OCI-LY3 (cell line): ENCODE data around the gene MICU1.

Experiments
- EZH2phosphoT487 ChIP-seq: fragments of 200-600 bp; shearing (Covaris generic); IDR thresholded peaks from 2 replicates; pipeline ENCODE4 v1.6.1; 2018; ENCODE audit warnings: antibody characterized with exemption, mixed run types, low read depth
- TF ChIP-seq, protein P1 (sequence below): fragments of 200-600, 300-600 bp; sonication (generic); IDR thresholded peaks from 2 replicates; pipeline ENCODE4 v1.5.1; 2014; ENCODE audit warnings: antibody characterized with exemption, low read length, low read depth

DNA sequence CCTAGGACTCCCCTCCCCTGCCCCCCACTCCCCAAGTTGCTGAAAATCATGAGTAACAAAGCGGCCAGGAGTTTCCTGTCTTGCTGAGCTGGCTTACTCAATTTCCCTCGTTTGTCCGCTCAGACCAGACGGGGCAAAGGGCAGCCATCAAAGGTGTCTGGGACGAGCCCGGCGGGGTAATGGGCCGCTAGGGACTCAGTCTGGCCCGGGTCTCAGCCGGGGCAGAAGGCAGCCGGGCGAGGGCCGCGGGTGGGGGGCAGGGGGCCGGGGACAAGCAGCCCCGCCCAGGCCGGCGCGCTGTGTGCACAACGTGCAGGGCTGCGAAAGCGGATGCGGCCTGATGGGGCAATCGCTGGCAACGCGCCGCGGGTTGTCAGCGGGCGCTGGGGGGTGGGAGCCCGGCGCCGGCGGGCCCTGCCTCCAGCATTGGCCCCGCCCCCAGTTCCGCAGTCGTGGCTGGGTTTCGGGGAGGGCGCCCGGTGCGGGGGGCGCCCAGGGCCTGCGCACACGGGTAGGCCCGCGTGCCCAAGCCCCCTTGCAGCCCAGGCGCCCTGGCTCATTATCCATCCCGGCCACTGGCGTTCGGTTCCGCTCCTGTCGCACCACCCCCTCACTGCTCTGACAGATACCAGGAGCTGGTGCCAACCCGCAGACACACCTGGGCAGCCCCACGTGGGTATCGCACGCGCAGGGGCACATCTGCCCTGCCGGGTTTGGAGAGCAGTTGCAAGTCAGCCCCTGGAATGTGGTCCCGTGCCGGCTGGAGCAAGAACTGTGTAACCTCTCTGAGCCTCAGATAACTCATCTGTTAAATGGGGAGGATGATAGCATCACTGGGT lies 306.2 kb downstream of the MICU1 start:
- TF ChIP-seq, protein P1, sequence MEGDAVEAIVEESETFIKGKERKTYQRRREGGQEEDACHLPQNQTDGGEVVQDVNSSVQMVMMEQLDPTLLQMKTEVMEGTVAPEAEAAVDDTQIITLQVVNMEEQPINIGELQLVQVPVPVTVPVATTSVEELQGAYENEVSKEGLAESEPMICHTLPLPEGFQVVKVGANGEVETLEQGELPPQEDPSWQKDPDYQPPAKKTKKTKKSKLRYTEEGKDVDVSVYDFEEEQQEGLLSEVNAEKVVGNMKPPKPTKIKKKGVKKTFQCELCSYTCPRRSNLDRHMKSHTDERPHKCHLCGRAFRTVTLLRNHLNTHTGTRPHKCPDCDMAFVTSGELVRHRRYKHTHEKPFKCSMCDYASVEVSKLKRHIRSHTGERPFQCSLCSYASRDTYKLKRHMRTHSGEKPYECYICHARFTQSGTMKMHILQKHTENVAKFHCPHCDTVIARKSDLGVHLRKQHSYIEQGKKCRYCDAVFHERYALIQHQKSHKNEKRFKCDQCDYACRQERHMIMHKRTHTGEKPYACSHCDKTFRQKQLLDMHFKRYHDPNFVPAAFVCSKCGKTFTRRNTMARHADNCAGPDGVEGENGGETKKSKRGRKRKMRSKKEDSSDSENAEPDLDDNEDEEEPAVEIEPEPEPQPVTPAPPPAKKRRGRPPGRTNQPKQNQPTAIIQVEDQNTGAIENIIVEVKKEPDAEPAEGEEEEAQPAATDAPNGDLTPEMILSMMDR, result no peak
- no peak for TF ChIP-seq EZH2phosphoT487
